ENCODE measurements around the gene ZDHHC18.

ZDHHC18 gene, protein sequence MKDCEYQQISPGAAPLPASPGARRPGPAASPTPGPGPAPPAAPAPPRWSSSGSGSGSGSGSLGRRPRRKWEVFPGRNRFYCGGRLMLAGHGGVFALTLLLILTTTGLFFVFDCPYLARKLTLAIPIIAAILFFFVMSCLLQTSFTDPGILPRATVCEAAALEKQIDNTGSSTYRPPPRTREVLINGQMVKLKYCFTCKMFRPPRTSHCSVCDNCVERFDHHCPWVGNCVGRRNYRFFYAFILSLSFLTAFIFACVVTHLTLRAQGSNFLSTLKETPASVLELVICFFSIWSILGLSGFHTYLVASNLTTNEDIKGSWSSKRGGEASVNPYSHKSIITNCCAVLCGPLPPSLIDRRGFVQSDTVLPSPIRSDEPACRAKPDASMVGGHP

DNA sequence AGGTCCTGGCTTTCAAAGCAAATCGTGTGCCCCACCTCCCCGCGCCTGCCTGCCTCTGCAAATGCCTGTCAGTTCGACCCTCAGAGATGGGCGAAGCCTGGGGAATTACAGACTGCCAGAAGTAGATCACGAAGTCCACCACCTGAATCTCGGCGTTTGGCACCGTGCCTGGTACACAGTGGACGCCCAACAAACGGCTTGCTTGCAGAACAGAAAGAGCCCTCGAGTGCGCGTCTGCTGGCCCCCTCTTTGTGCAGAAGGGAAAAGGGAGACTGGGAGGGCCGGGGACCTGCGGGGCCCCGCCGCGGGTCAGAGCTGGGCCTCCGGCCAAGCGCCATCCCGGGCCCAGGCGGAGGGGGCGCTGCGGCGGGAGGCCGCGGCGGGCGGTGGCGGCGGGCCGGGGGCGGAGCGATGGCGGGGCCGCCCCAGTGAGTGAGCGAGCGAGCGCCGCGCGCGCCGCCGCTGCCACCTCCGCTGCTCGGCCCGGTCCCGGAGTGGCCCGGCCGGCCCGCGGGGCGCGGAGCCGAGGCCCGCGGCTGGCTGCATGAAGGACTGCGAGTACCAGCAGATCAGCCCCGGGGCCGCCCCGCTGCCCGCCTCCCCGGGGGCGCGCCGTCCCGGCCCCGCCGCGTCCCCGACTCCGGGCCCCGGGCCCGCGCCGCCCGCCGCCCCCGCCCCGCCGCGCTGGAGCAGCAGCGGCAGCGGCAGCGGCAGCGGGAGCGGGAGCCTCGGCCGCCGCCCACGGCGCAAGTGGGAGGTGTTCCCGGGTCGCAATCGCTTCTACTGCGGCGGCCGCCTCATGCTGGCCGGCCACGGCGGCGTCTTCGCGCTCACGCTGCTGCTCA, at the start of gene ZDHHC18:
ZDHHC18 (plus strand) TSS at position 428 of the 845 bp plus-strand sequence; CDS start at position 545, 117 bp downstream.
- DNase-seq = no peak

DNA sequence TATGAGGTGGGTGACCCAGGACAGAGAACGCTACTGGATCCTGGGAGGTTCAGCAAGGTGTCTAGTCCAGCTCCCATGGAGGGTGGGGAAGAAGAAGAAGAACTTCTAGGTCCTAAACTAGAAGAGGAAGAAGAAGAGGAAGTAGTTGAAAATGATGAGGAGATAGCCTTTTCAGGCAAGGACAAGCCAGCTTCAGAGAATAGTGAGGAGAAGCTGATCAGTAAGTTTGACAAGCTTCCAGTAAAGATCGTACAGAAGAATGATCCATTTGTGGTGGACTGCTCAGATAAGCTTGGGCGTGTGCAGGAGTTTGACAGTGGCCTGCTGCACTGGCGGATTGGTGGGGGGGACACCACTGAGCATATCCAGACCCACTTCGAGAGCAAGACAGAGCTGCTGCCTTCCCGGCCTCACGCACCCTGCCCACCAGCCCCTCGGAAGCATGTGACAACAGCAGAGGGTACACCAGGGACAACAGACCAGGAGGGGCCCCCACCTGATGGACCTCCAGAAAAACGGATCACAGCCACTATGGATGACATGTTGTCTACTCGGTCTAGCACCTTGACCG, 47.3 kb upstream of the ZDHHC18 start:
- peak; percentile 49 for DNase-seq

DNA sequence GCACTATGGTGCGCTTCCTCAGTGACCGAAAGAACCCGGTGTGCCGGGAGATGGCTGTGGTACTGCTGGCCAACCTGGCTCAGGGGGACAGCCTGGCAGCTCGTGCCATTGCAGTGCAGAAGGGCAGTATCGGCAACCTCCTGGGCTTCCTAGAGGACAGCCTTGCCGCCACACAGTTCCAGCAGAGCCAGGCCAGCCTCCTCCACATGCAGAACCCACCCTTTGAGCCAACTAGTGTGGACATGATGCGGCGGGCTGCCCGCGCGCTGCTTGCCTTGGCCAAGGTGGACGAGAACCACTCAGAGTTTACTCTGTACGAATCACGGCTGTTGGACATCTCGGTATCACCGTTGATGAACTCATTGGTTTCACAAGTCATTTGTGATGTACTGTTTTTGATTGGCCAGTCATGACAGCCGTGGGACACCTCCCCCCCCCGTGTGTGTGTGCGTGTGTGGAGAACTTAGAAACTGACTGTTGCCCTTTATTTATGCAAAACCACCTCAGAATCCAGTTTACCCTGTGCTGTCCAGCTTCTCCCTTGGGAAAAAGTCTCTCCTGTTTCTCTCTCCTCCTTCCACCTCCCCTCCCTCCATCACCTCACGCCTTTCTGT, 46.0 kb upstream of the ZDHHC18 start:
- peak; percentile 21 for DNase-seq

DNA sequence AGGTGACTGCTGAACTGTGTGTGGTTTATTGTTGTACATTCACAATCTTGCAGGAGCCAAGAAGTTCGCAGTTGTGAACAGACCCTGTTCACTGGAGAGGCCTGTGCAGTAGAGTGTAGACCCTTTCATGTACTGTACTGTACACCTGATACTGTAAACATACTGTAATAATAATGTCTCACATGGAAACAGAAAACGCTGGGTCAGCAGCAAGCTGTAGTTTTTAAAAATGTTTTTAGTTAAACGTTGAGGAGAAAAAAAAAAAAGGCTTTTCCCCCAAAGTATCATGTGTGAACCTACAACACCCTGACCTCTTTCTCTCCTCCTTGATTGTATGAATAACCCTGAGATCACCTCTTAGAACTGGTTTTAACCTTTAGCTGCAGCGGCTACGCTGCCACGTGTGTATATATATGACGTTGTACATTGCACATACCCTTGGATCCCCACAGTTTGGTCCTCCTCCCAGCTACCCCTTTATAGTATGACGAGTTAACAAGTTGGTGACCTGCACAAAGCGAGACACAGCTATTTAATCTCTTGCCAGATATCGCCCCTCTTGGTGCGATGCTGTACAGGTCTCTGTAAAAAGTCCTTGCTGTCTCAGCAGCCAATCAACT, 45.2 kb upstream of the ZDHHC18 start:
- no peak for DNase-seq

DNA sequence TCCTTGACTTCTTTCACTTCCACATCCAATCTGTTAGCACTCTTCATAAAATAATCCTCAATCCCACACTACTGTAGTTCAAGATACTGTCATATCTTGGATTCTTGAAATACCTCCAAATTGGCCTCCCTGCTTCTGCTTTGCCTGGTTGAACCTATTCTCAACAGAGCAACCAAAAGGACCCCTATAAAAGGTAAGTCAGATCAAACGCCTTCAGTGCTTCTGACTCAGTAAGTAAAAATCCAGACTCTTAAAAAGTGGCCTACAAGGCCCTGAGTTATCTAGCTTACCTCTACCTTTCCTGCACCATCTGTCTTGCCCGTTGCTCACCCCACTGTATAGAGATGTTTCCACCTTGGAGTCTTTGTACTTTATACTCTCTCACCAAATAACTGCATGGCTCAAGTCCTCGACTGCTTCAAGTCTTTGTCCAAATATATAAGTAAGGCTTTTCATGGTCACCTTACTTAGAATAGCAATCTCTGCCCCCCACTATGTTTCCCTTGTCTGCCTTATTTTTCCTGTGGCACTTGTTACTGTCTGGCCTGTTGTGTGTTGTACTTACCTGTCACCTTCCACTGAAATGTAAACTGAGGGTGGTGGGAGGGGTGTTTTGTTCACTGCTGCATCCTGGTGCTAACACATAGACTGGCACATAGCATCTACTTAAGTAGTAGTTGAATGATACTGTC, 43.8 kb upstream of the ZDHHC18 start:
- peak; percentile 38 for DNase-seq

DNA sequence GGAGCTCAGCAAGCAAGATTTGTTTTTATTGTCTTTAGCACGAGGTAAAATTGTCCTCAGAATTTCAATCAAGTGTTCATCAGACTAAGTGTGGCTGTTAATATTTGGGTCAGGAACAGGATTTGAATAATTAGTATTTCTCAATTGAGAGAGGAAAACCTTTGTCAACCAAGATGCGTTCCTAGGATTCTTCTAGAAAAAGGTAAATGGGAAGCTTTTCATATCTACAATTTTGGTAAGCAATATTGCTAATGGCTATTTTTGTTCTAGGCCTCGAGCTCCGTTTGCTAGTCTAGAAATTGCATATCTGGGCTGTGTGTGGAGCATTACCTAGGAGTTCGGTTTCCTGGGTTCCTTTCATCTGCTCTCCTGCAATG, 42.9 kb upstream of the ZDHHC18 start:
- no peak for DNase-seq

DNA sequence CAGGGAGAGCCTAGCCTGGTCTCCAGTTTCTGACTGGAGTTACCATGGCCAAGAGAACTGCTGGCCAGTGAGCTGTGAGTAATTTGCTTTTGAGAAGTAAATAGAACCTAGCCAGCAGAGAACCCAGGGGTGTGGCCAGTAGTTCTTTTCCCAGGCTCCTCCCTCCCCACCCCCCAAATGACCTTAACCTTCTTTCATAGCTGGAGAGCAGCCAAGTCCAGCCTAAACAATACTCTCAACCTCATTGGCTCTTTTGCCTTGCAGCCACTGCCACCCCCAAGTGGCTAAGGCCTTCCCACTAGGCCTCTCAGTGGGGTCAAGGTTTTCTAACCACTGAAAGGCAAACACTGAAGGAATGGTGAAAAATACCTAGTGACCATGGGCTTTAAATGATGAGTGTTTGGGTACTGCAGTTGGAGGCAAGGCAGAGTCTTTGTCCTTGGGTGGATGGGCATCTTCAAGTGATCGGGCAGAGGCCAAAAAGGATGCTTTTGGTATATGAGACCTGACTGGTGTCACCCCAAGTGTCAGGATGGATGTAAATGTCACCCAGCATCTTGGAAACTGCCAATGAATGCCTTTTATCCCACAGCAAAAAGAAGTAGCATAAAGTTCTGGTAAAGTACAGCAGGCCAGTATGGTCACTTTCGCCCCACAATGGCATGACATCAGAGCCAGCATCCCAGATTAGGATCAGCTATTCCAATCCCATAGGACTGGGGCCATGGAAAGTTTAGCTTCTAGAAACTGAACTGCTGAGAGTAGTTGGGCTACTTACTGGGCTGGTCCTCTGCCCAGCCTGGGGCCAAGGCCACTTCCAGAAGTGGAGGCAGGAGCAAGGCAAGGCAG, 42.2 kb upstream of the ZDHHC18 start:
- DNase-seq = peak; percentile 77

DNA sequence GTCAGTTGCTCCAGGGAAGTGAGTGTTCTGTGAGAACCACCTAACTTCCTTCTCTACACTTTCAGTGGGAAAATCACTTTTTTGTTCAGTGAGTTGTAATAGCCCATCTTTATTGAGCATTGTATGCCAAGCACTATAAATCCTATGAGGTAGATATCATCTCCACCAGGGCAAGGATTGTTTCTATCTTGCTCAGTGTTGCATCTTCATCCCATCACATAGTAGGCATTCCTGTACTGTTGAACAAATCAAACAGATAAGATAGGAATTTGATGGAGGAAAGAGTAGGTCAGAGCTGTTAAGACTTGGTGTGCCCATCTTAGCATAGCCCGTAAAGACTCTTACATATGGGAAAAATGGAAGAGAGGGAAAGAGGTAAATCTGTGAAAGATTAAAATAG, 41.6 kb upstream of the ZDHHC18 start:
- DNase-seq = no peak

DNA sequence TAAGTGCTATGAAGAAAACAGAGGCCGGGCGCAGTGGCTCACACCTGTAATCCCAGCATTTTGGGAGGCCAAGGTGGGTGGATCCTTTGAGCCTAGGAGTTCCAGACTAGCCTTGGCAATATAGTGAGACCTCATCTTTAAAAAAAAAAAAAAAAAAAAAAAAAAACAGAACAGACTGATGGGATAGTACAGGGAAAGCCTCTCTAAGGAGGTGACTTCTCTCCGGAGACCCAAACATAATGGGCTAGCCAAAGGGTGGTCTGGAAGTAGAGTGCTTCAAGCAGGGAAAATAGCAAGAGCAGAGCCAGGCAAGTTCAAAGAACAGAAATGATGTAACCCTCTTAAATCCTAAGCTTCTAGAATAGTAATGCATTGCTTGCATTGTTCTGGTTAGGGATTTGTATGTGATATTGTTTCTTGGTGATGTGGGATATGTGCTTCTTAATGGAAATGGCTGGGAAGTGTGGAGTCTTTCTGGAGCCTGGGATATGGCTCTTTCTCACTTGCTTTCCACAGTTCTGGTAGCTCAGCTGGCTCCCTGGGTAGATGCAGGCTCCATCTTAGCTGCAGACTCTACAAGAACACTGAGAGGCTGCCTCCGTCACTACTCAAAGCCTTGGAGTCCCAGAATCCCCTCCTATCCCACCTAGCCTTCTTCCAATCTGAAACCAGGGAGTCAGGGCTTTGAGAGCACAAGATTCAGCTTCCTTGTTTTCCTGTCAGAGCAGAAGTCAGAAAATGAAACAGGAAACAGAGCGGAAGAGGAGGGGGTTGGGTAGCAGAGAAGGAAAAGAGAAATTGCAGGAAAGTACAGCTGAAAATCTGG, 40.7 kb upstream of the ZDHHC18 start:
- peak; percentile 80 for DNase-seq

DNA sequence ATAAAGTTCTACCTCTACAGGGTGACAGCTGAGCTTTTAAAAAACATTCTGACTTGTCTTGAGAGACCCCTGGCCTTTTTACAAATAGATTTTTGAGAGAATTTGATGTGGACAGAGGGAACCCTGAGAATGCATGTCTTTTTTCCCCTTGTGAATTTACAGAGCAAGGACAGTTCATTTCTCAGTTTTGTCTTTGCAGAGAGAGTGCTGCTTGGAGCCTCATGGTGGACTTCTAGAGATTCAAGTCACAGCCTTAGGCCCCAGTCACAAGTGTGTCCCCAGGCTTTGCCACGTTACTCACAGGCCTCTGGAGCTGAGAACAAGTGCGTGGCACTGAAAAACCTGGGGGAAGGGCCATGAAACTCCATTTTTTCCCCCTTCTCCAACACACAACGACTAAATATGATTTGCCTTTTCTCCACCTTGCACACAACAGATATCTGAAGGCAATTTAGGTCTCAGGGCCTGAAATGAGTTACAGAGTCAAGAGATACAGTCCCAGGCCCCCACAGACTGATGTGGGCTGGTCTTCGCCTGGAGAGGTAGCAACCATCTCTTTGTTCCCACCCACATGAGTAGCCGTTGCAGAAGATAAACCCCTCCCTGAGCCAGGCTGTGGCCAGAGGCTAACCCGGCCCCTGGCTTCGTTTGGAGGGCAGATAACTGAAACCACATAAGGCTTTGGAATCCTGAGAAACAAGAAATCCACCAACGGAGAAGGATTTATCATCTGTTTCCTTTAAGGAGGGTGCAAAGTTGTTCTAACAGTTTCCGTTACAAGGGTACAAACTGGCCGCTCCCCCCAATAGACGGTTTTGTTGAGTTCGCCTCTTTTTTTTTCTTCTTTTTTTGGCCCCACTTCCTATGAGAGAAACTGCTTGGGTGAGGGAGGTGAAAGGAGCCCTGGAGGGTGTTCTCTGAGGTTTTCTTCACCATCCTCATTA, 39.8 kb upstream of the ZDHHC18 start:
- DNase-seq = peak; percentile 99

DNA sequence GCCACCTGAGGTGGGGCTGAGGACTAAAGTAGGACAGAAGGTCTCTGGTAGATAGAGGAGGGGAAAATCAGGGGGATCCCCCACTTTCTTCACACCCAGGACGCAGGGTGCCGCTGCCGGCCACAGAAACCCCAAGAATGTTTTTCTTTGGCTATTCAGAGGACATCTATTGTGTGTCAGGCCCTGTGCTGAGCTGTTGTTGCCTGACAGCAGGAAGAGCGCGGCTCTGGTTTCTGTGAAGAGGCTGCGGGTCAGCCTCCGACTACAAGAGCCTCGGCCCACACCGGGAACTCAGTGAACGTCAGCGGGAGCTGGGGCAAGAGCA, 39.1 kb upstream of the ZDHHC18 start:
- no peak for DNase-seq

DNA sequence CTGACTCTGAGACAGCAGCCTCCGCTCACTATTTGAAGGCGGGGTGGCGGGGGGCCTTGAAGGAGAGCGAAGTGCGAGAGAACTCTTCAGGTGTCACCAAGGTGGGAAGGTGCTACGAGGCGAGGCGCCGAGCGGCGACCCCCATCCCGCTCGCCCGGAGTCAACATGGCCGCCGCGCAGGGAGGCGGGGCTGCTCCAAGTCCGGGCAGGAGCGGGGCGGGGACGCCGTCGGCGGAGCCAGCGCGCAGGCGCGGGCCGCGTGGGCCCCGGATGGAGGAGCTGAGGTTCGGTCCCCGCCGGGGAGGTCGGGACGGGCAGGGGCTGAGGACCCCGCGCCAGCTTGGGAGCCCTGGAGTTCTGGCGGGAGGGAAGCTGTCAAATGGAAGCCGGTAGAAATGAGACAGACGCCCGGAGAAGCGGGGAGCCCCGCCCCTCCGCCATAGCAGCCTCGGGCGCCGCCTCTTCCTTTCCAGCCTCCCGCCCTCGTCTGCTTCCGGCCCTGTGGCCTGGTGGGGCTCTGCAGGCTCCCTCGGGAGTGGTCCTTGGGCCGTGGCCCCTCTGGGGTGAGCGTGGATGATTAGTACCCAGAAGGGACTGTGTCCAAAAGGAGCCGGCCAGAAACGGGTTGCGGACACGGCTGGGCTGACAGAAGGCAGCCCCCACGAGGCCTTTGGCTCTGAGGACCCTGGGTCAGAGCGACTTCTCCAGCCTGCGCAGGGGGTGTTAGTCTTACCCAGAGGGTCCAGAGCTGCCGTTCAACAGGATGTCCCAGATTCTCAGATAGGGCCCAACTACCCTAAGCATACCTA, 38.6 kb upstream of the ZDHHC18 start, which contains the start of gene PIGV:
PIGV (plus strand) TSS at position 245 of the 809 bp plus-strand sequence. CDS start 2,866 bp downstream, outside the sequence.
- DNase-seq = peak; percentile 83

DNA sequence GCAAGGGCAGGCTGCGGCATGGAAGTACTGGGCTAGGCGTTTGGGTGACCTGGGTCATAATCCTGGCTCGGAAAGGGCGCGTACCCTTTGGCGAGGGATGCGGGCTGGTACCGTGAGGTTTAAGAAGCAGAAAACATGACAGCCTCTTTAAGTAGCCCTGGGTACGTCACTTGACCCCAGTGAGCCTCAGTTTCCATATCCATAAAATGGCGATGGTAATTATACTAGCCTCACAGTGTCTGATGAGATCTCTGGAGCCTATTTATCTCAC, 38.0 kb upstream of the ZDHHC18 start:
- no peak for DNase-seq

DNA sequence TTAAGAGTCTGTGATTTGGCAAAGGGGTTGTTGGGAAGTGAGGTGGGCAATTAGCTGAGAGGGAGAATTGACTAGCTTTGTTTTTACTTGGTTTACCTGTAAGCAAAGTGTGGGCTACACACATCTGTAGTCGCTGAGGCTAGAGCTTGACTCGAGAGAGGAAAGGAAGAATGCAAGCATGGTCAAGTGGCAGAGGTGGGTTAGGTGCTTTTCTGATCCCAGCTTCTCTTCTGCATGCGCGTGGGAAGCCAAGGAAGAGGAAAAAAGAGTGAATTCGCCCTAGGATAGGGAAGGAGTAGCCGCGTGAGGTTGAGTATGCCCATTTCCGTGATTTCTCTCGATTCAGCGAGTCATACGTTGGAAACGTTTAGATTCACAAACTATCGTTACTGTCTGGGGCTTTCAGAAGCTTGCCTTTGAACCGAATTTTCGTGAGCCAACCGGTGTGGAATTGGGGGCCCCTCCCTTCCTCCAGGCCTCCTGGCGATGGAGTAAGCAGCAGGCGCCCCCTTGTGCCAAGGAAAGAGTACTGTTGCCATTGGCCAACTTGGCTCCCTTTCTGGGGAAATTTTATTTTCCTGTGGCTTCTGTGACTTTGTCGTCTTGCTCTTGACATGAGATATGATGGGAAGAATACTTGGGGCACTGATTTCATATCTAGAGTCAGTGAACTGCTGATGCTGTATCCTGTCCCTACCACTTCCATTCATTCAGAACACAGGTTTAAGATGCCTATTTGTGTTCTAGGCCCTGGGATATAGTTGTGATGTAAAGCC, 37.5 kb upstream of the ZDHHC18 start:
- peak; percentile 88 for DNase-seq

DNA sequence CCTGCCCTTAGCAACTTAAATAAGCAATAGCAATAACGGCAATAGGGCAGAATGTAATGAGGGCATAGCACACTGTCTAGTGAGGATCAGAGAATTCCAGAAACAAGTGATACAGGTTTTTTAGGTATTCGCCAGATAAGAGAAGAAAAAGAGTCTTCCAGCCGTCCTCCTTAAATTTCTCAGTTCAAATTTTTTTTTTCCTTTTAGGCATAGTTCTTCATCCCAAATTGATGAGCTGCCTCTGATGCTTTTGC, 36.9 kb upstream of the ZDHHC18 start:
- no peak for DNase-seq

DNA sequence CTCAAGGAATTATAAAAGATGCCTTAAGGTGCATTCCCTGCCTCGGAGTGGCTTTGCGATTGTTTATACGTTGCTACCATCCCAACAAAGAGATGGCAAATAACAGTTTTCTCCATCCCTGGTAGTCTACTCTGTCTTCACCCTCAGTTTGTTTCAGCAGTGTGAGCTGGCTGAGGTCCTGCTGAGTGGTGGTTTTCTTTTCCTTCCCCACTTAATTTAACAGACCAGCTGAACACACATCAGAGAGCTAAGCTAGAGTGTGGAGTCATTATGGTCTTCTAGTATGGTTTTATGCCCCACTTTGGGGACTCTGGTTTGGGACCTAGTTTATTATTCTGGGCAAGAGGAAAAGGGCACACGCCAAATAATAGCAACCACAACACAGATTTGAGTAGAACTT, 36.6 kb upstream of the ZDHHC18 start:
- no peak for DNase-seq

DNA sequence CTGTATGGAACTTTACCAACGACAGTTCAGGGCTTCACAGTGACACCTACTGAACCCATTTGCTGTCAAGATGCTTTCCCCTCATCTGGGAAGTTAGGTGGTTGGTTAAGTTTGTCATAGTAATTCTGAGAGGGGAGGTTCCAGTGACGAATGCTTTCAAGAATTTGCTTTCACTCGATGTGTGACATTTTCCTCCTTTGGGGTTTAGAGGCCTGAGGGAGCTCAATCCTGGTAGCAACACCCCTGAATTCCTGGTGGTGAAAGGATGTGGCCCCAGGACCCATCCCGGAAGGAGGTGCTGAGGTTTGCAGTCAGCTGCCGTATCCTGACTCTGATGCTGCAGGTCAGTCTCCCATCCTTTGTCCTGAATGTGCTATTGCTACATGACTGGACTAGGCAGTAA, 35.9 kb upstream of the ZDHHC18 start:
- DNase-seq = no peak

DNA sequence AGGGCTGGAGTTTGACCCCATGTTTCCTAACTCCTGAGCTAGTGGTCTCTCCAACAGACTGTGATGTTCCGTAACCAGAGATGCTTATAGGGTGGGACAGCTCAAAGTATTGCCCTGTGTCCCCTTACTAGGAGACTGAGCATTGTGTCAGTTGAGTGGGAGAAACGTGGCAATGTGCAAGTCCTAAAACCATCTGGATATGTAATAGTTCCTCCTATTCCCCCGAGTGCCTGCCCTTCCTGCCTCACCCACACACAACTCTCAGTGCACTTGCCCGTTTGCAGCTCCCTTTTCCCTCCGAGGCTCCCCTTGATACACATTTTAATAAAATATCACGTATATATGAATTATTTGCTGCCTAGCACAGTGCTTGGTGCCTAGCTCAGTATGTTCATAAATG, 35.3 kb upstream of the ZDHHC18 start:
- no peak for DNase-seq
